Fibroblast of the aortic adventitia (primary cell): ENCODE results near the gene L3MBTL3. TPM values are rescaled to one million over a fixed set of nuclear protein-coding genes. Genes with fewer than 3 reads are reported as not detected.

Experiments
- DNase-seq: peaks from one replicate; pipeline ENCODE4 v3.0.0-alpha.2; 2010; ENCODE audit warnings: low read depth
- H3K4me3 ChIP-seq: 2 replicates; pipeline ENCODE4 v1.5.1; 2011; ENCODE audit warnings: low read depth, mild to moderate bottlenecking, control low read depth, low read length, moderate library complexity
- CTCF ChIP-seq: IDR thresholded peaks from 2 replicates; pipeline ENCODE4 v1.5.1; 2011; ENCODE audit warnings: mild to moderate bottlenecking, low read length, control low read depth, inconsistent platforms; ENCODE audit not compliant: insufficient read depth
- total RNA-seq: library from RNA; depleted of rRNA; stranded (reverse); fragments of >200 nt; gene quantifications from 2 replicates; pipeline ENCODE4 v1.2.3, GENCODE V29; 2012; ENCODE audit warnings: low replicate concordance

The L3MBTL3 gene
- total RNA-seq, 1 donor, result 9.8 TPM

- H3K4me3 ChIP-seq, result no peak overlapping the region
- no peak for TF ChIP-seq CTCF
- DNase-seq, result no peak
Observed at GRCh38 chr6:130063806-130064205, 45.4 kb downstream of the L3MBTL3 start.

- H3K4me3 ChIP-seq, result no peak overlapping the region
- TF ChIP-seq CTCF, result no peak
- no peak for DNase-seq
Observed at GRCh38 chr6:130065609-130066156, 47.3 kb downstream of the L3MBTL3 start.

GRCh38 chr6:130069485-130069884 is 51.1 kb downstream of the L3MBTL3 start:
- DNase-seq, result no peak
- no peak for TF ChIP-seq CTCF
- H3K4me3 ChIP-seq, result no peak overlapping the region

GRCh38 chr6:130070326-130070725 is 51.9 kb downstream of the L3MBTL3 start:
- peak; percentile 17 for DNase-seq
- no peak overlapping the region for H3K4me3 ChIP-seq
- no peak for TF ChIP-seq CTCF

GRCh38 chr6:130070792-130071191 is 52.4 kb downstream of the L3MBTL3 start:
- no peak for TF ChIP-seq CTCF
- DNase-seq, result no peak
- H3K4me3 ChIP-seq, result no peak overlapping the region

GRCh38 chr6:130075879-130076460 is 57.6 kb downstream of the L3MBTL3 start:
- peak; percentile 20 for DNase-seq
- TF ChIP-seq CTCF, result no peak
- H3K4me3 ChIP-seq, result no peak overlapping the region

GRCh38 chr6:130076512-130076911 is 58.1 kb downstream of the L3MBTL3 start:
- H3K4me3 ChIP-seq, result no peak overlapping the region
- DNase-seq, result peak; percentile 39
- TF ChIP-seq CTCF, result peak; percentile 22
